ENCODE data around the gene PKIG.
"Not testable (repeated sequence)": the region's sequence is repeated elsewhere in the genome, so short reads cannot be mapped to it uniquely, and the experiment has no call there.

PKIG gene

GRCh38 chr20:44642203-44643153 is 60.1 kb downstream of the PKIG start:
- no peak for DNase-seq (ENCODE audit: low read depth)

GRCh38 chr20:44643154-44643519 is 60.8 kb downstream of the PKIG start:
- DNase-seq (ENCODE audit: low read depth) = no peak

DNA sequence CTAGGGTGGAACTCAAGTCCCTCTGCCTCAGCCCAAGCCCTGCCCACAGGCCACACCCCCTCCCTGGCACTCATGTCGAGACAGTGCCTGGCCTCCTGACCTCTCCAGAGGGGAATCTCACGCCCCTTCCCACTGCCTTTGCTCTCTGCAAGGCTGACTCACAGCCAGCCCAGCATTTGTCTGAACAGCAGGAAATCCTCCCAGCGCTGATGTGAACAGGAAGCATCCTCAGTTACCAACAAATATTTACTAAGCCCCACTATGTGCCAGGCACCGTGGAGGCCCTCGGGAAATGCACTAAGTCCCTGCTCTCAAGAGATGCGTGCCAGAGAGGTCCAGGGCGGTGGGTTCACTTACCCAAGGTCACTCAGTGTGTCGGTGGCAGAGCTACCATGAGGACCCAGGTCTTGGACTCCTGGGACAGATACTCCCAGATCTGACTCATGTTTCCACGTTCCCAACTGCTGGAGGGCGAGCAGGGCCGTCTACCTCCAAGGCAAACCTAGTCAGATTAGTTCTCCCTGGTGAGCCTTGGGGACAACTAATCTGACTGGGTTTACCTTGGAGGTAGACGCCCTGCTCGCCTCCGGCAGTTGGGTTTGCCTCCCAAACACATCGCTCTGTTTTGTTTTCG is 61.3 kb downstream of the PKIG start:
- no peak for DNase-seq (ENCODE audit: low read depth)

GRCh38 chr20:44644230-44644617 is 61.8 kb downstream of the PKIG start:
- no peak for DNase-seq (ENCODE audit: low read depth)

GRCh38 chr20:44644667-44645131 is 62.3 kb downstream of the PKIG start:
- no peak for DNase-seq (ENCODE audit: low read depth)

DNA sequence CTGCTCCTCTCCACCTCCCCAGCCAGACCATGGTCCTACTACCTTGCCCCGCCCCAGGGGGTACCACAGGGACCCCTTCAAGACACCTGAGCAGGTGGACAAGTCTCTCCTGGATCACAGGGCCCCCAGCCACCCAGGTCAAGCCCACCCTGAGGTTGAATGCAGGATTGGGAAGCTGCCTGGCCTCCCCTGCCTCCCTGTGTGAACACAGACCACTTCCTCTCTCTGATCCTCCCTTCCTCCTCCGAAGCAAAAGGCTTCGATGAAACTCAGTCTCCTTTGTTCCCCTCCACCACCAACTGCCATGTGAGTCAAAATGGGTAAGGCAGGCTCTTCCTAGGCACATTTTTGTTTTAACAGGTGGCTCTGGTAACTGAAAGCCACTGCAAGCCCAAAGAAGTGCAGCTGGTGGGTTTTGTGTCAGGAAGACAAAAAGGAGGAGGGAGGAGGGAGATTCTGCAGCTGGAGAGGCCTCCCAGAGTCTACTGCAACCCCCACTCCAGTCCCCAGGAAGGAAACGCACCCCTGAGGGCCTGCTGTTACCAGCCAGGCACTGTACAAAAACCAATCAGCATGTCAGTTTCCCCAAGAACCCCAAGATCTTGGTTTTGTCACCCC is 63.8 kb downstream of the PKIG start:
- no peak for DNase-seq (ENCODE audit: low read depth)

- no peak for DNase-seq (ENCODE audit: low read depth)
Observed at GRCh38 chr20:44646641-44647274, 64.4 kb downstream of the PKIG start.

DNA sequence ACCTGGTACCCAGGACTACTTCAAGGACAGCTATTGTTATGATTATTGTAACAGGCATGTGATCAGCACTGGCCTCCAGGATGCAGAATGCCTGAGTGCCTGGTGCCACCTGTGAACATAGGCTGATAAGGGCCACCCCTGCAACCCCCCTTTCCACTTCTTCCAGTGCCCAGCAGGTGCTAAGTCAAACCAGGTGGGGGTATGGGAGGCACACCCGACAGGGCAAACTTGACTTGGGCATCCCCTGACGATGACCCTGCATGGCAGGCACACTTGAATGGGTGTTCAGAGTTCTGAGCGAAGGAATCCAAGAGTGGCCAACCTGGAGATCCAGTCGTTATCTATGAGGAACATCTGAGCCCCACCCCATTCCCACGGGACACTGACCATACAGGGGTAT is 65.7 kb downstream of the PKIG start:
- DNase-seq (ENCODE audit: low read depth) = no peak

DNA sequence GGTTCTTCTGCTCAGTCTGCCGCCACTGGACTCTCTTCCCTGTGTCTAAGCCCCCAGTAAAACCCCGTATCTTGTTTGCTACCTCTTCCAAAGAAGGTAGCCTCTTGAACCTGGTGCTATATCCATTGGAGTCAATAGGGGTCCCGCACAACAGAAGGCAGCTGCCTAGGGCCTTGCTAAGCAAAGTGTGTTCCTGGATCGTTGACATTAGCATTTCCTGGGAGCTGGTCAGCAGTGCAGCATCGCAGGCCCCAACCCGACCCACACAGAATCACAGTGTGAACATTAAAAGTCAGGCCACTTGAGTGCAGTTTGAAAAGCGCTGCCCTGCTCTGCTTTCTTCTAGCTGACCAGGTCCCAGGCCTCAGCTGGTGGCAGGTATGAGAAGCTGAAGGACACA is 66.2 kb downstream of the PKIG start:
- DNase-seq (ENCODE audit: low read depth) = no peak

DNA sequence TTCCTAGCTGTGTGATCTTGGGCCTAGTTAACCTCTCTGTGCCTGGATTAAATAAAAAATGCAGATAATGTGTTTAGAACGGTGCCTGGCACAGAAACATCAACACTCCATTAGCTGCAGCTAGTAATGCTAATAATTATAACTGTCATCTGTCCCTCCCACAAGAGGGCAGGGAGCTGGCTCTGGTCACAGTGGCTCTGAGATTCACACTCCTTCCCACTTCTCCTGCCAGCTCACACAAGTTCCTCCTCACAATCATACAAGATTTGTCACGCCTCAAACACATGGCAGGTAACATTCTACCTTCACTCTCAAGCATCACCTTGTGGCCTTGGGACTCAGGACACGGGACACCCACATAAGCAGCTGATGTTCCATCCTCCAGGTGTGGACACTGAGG is 66.7 kb downstream of the PKIG start:
- DNase-seq (ENCODE audit: low read depth) = no peak

DNA sequence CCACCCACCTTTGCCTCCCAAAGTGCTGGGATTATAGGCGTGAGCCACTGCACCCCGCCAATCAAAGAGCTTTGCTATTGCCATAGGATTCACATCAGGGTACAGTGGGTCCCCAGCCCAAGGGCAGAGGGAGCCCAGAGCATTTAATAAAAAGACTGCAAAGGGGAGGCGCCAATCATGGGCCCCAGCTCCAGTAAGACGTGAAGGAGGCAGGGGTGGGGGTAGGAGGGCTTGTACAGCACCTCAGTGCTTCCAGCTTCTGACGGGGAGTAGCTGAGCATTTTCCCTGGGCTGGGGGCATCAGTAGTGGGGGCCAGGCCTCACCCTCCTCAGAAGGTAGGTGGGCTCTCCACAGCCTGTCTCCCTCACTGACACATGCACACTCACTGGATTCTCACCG is 67.6 kb downstream of the PKIG start:
- DNase-seq (ENCODE audit: low read depth) = no peak

GRCh38 chr20:44650771-44651433 is 68.5 kb downstream of the PKIG start:
- DNase-seq (ENCODE audit: low read depth) = no peak

DNA sequence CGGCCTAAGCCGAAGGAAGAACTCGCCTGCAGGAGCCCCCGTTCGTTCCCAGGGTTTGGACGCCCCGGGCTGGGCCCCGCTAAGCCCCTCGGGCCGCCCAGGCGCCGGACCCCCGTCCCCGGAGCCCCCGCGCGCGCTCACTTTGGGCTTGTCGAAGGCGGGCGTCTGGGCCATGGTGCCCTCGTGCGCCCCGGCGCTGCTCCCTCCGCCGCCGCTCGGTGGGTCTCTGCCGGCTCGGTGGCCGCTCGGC is 69.0 kb downstream of the PKIG start:
- DNase-seq (ENCODE audit: low read depth) = no peak

GRCh38 chr20:44651684-44652423 is 69.5 kb downstream of the PKIG start, which contains the start of gene ADA:
Gene ADA, minus strand, starts transcription at chr20:44651699. Its CDS starts 92 bp downstream, at chr20:44651607.
- no peak for DNase-seq (ENCODE audit: low read depth)

- DNase-seq (ENCODE audit: low read depth) = no peak
Observed at GRCh38 chr20:44653546-44653945, 71.2 kb downstream of the PKIG start.

- not testable (repeated sequence) for DNase-seq (ENCODE audit: low read depth)
Observed at GRCh38 chr20:44654210-44654609, 71.8 kb downstream of the PKIG start.

GRCh38 chr20:44656448-44656847 is 74.1 kb downstream of the PKIG start:
- no peak for DNase-seq (ENCODE audit: low read depth)

DNA sequence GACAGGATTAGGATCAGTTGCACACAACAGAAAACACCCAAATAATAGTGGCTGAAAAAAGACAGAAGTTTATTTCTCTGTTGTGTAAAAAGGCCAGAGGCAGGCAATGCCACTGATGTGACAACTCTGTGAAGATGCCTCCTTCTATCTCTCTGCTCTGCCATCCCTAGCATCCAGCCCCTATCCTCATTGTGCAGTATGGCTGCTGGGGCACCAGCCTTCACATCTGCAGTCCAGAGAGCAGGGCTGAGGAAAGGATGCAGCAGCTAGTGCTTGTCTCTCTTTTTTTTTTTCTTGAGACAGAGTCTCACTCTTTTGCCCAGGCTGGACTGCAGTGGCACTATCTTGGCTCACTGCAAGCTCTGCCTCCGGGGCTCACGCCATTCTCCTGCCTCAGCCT is 75.5 kb downstream of the PKIG start:
- DNase-seq (ENCODE audit: low read depth) = no peak

DNA sequence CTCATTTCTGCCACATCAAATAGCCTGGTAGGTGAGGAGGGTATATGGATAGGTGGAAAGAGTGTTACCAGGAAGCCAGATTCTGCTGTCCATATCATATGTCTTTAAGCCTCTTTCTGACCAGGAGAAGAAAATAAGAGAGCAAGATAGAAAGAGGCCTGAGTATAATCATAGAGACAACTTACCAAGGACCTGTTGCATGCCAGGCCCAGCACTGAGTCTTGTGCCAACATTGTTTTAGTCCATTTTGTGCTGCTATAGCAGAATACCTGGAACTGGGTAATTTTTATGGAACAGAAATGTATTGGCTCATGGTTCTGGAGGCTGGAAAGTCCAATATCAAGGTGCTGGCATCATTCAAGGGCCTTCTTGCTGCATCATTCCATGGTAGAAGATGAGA is 76.4 kb downstream of the PKIG start:
- no peak for DNase-seq (ENCODE audit: low read depth)

DNA sequence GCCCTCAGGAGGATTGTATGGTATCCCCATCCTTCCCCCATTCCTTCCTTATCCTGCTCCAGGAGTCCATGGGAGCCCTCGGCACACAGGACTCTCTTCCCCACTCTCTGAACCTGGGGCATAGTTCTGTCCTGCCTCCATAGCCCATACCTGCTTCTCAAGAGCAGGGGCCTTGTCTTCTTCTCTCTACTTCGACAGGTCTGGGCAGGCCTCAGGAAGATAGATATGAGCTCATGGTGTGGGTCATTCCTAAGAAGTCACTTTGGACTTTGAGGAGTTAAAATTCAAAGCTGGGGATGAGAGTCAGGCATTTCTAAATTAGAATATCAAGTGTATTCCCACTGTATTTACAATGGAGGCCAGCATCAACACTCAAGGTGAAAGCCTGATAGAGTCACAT is 77.6 kb downstream of the PKIG start:
- DNase-seq (ENCODE audit: low read depth) = no peak

DNA sequence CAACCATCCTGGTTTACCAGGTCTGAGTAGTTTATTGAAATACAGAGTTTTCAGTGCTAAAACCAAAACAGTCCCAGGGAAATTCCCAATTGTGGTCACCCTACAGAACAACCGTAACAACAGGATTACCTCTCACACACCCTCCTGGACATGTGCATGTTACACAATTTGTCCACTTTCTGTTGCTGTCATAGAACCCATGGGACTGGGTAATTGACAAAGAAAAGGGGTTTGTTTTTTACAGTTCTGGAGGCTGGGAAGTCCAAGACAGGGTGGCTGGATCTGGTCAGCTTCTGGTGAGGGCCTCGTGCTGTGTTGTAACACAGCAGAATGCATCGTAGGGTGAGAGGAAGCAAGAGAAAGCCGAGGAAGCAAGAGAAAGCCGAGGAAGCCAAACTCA is 78.2 kb downstream of the PKIG start:
- no peak for DNase-seq (ENCODE audit: low read depth)

GRCh38 chr20:44662261-44662660 is 79.9 kb downstream of the PKIG start:
- DNase-seq (ENCODE audit: low read depth) = no peak

Data from stimulated activated CD8-positive, alpha-beta memory T cell treated with anti-CD3 and anti-CD28 coated beads, Interleukin-12 subunit alpha, Interleukin-12 subunit beta, amount 100 ng/mL, for 4 hours (primary cell).